MM.1S (cell line): ENCODE results near the gene ZNF774.
"Not testable (repeated sequence)": the region's sequence is repeated elsewhere in the genome, so short reads cannot be mapped to it uniquely, and the experiment has no call there.

Source experiments
- DNase-seq: peaks from one replicate; pipeline ENCODE4 v3.0.0-alpha.2; 2015
- H2AFZ ChIP-seq: fragments of 300-600 bp; sonication (generic); 2 replicates; pipeline ENCODE4 v1.6.0; 2016; ENCODE audit warnings: antibody characterized with exemption, low read length
- H3F3A ChIP-seq: fragments of 300-600 bp; sonication (generic); 2 replicates; pipeline ENCODE4 v1.6.1; 2016; ENCODE audit warnings: mild to moderate bottlenecking, antibody characterized with exemption, low read length, moderate library complexity, mixed read lengths; ENCODE audit not compliant: insufficient read depth
- H3K27ac ChIP-seq: fragments of 300-600 bp; sonication (generic); 2 replicates; pipeline ENCODE4 v1.5.1; 2016; ENCODE audit warnings: mild to moderate bottlenecking, low read length
- H3K27me3 ChIP-seq: fragments of 300-600 bp; sonication (generic); replicated peaks from 2 replicates; pipeline ENCODE4 v1.6.0; 2016; ENCODE audit warnings: low read length; ENCODE audit not compliant: insufficient read depth
- H3K36me3 ChIP-seq: fragments of 300-600 bp; sonication (generic); replicated peaks from 2 replicates; pipeline ENCODE4 v1.6.1; 2016; ENCODE audit warnings: mild to moderate bottlenecking, low read length, mixed read lengths; ENCODE audit not compliant: insufficient read depth
- H3K4me1 ChIP-seq: fragments of 300-600 bp; sonication (generic); 2 replicates; pipeline ENCODE4 v1.6.1; 2016; ENCODE audit warnings: low read length, mixed read lengths
- H3K4me2 ChIP-seq: fragments of 300-600 bp; sonication (generic); 2 replicates; pipeline ENCODE4 v1.6.0; 2016; ENCODE audit warnings: low read depth, low read length
- H3K4me3 ChIP-seq: fragments of 300-600 bp; sonication (generic); 2 replicates; pipeline ENCODE4 v1.5.1; 2016; ENCODE audit warnings: low read length, mixed read lengths
- H3K79me2 ChIP-seq: fragments of 300-600 bp; sonication (generic); 2 replicates; pipeline ENCODE4 v1.6.1; 2016; ENCODE audit warnings: mixed run types, low read length, mixed read lengths
- H3K9ac ChIP-seq: fragments of 300-600 bp; sonication (generic); 2 replicates; pipeline ENCODE4 v1.6.1; 2016; ENCODE audit warnings: low read length, mixed read lengths
- H3K9me2 ChIP-seq: fragments of 300-600 bp; sonication (generic); replicated peaks from 2 replicates; pipeline ENCODE4 v1.6.1; 2016; ENCODE audit warnings: mild to moderate bottlenecking, low read length, mixed read lengths; ENCODE audit not compliant: insufficient read depth
- H3K9me3 ChIP-seq: fragments of 300-600 bp; sonication (generic); replicated peaks from 2 replicates; pipeline ENCODE4 v1.6.1; 2016; ENCODE audit warnings: mild to moderate bottlenecking, low read length, mixed read lengths; ENCODE audit not compliant: insufficient read depth
- H4K20me1 ChIP-seq: fragments of 300-600 bp; sonication (generic); 2 replicates; pipeline ENCODE4 v1.6.1; 2016; ENCODE audit warnings: mild to moderate bottlenecking, low read length, moderate library complexity, mixed read lengths; ENCODE audit not compliant: insufficient read depth
- EZH2 ChIP-seq: fragments of 300-600 bp; sonication (generic); optimal IDR thresholded peaks from 2 replicates; pipeline ENCODE3; 2017; ENCODE audit warnings: low read depth, mild to moderate bottlenecking, antibody characterized with exemption, low read length, mixed read lengths
- EZH2phosphoT487 ChIP-seq: fragments of 300-600 bp; sonication (generic); IDR thresholded peaks from 2 replicates; pipeline ENCODE4 v1.6.1; 2018; ENCODE audit warnings: antibody characterized with exemption, low read length
- TF ChIP-seq, protein P1 (sequence below): fragments of 300-600 bp; sonication (generic); IDR thresholded peaks from 2 replicates; pipeline ENCODE4 v1.5.1; 2016; ENCODE audit warnings: antibody characterized with exemption, low read length, mixed read lengths

The ZNF774 gene

DNA sequence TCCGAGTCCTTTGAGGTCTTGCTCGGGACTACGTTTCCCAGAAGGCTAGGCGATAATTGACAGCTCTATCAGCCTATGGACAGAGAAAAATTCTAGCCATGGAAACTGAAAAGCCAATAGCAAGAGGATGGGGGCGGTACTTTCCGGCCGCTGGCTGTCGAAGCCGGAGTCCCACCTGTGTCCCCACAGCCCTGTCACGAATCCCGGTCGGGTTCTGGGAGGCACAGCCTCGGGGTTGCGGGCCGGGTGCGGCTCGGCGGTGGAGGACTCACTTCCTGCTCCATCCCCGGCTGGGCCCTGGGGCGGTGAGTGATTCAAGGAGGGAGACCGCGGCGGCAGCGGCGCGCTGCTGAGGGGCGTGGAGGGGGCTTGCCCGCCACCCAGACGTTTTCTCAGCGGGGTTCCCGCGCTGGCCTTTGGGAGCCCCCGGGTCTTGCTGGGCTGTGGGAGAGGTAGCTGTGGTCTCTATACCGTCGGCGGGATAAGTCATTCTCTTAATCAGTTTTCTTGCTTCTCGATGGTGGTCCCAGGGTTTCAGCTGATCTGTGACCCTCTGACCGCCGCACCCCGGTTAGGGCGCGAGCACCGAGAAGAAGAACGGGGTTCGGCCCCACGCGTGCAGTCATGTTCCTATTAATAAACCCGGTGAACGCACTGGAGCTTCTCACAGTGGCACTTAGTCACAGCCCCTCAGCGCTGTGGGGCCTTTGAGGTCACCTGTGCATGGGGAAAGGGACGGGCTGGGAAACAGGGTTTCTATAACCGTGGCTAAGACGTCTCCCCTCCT, at the start of gene ZNF774:
ZNF774 (plus strand) TSS at position 178 of the 787 bp plus-strand sequence. CDS start 2,377 bp downstream, outside the sequence.
- peak within 1 kb of the TSS; percentile 99 for H2AFZ ChIP-seq
- H3K4me3 ChIP-seq: peak within 1 kb of the TSS; percentile 89
- peak within 1 kb of the TSS; percentile 62; the same call in 1 of the 2 replicates for H3K9ac ChIP-seq
- H3K27me3 ChIP-seq: no peaks in the 10 kb centered on the region
- no peaks in the 10 kb centered on the region for H3K9me3 ChIP-seq
- peak within 1 kb of the TSS; percentile 80 for H3K4me2 ChIP-seq
- H4K20me1 ChIP-seq: no peaks in the 10 kb centered on the region
- no peaks in the 10 kb centered on the region for H3K4me1 ChIP-seq
- H3K79me2 ChIP-seq: no peaks in the 10 kb centered on the region
- H3K27ac ChIP-seq: no peak within 1 kb of the TSS
- H3F3A ChIP-seq: no peaks in the 10 kb centered on the region
- no peaks in the 10 kb centered on the region for H3K36me3 ChIP-seq
- TF ChIP-seq EZH2phosphoT487: no peak
- TF ChIP-seq, protein P1, sequence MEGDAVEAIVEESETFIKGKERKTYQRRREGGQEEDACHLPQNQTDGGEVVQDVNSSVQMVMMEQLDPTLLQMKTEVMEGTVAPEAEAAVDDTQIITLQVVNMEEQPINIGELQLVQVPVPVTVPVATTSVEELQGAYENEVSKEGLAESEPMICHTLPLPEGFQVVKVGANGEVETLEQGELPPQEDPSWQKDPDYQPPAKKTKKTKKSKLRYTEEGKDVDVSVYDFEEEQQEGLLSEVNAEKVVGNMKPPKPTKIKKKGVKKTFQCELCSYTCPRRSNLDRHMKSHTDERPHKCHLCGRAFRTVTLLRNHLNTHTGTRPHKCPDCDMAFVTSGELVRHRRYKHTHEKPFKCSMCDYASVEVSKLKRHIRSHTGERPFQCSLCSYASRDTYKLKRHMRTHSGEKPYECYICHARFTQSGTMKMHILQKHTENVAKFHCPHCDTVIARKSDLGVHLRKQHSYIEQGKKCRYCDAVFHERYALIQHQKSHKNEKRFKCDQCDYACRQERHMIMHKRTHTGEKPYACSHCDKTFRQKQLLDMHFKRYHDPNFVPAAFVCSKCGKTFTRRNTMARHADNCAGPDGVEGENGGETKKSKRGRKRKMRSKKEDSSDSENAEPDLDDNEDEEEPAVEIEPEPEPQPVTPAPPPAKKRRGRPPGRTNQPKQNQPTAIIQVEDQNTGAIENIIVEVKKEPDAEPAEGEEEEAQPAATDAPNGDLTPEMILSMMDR: no peak
- no peak for TF ChIP-seq EZH2
- DNase-seq: peak; percentile 97
- no peaks in the 10 kb centered on the region for H3K9me2 ChIP-seq

DNA sequence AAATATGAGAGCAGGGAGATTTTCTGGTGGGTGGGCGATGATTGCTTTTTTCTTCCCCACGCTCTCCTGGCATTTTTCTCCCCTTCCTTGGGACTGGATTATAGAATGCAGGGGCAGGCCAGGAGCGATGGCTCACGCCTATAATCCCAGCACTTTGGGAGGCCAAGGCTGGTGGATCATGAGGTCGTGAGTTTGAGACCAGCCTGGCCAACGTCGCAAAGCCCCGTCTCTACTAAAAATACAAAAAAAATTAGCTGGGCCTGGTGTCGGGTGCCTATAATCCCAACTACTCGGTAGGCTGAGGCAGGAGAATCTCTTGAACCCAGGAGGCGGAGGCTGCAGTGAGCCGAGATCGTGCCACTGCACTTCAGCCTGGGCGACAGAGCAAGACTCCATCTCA, 46.7 kb upstream of the ZNF774 start:
- not testable (repeated sequence) for H3K27me3 ChIP-seq, H3K36me3 ChIP-seq, H3K27ac ChIP-seq, H3K79me2 ChIP-seq, DNase-seq, H3K4me3 ChIP-seq, H3K4me1 ChIP-seq, H3K9ac ChIP-seq, H3K9me2 ChIP-seq, H3F3A ChIP-seq, H4K20me1 ChIP-seq, H3K4me2 ChIP-seq, H2AFZ ChIP-seq, H3K9me3 ChIP-seq

DNA sequence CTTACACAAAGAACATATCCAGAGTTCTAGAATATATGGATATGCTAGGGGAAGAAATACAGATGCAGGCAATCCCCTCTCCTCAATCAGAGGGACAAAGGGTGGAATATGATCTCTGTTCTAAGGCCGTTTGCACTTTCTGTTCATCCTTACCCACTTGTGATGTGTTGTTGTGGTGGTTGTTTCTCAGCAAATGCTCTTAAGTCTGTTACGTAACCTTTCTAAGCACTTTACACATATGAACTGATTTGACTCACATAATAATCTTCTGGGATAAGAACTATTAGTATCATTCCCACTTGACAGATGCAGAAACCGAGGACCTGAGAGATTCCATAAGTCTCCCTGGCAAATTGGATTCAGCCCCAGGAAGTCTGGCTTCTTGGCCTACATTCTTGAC, 46.2 kb upstream of the ZNF774 start:
- H3K27ac ChIP-seq: no peak overlapping the region
- H3K9me2 ChIP-seq: no peaks in the 10 kb centered on the region
- no peak overlapping the region for H3K4me2 ChIP-seq
- no peak overlapping the region for H3K9ac ChIP-seq
- H2AFZ ChIP-seq: no peak overlapping the region
- no peaks in the 10 kb centered on the region for H3K79me2 ChIP-seq
- H3K27me3 ChIP-seq: no peaks in the 10 kb centered on the region
- no peaks in the 10 kb centered on the region for H3K4me1 ChIP-seq
- H4K20me1 ChIP-seq: no peaks in the 10 kb centered on the region
- TF ChIP-seq EZH2 (no peak), EZH2phosphoT487 (no peak)
- TF ChIP-seq, protein P1: no peak
- no peaks in the 10 kb centered on the region for H3K36me3 ChIP-seq
- no peaks in the 10 kb centered on the region for H3K9me3 ChIP-seq
- DNase-seq: no peak
- no peaks in the 10 kb centered on the region for H3F3A ChIP-seq
- no peak overlapping the region for H3K4me3 ChIP-seq

DNA sequence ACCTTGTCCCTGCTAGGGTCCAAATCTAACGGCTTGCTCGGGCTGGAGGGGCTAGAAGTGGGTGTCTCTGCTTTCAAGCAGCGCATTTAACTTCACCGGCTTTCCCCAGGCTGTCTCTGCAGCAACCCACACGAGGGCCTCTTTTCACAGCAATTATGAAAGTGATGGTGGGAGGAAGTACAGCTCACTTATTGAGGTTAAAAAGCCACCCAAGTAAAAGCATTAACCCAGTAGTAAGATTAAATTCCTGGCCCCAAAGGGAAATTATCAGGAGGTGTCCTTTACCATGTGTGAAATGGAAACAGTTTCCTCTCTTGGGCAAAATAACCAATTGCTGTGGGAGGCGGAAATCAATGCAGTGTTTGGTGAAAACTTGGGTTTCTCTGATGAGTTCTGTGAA, 45.5 kb upstream of the ZNF774 start:
- no peaks in the 10 kb centered on the region for H3K4me1 ChIP-seq
- no peaks in the 10 kb centered on the region for H3K79me2 ChIP-seq
- H3K27ac ChIP-seq: no peak overlapping the region
- no peak overlapping the region for H3K9ac ChIP-seq
- no peaks in the 10 kb centered on the region for H3K27me3 ChIP-seq
- H3K4me3 ChIP-seq: no peak overlapping the region
- H3F3A ChIP-seq: no peaks in the 10 kb centered on the region
- no peak for DNase-seq
- H3K4me2 ChIP-seq: no peak overlapping the region
- no peaks in the 10 kb centered on the region for H3K9me3 ChIP-seq
- H2AFZ ChIP-seq: no peak overlapping the region
- no peaks in the 10 kb centered on the region for H3K9me2 ChIP-seq
- no peaks in the 10 kb centered on the region for H4K20me1 ChIP-seq
- TF ChIP-seq EZH2phosphoT487: no peak
- no peak for TF ChIP-seq EZH2
- TF ChIP-seq, protein P1: no peak
- no peaks in the 10 kb centered on the region for H3K36me3 ChIP-seq
